ENCODE data around the gene ZFAND3. TPM values are rescaled to one million over a fixed set of nuclear protein-coding genes. Genes with fewer than 3 reads are reported as not detected.
A peak's percentile ranks its signal among the peaks of the same experiment; 100 is the strongest.

The ZFAND3 gene
- total and polyA plus RNA-seq, 7 donors = 48.5 to 166 (median 141) TPM

DNA sequence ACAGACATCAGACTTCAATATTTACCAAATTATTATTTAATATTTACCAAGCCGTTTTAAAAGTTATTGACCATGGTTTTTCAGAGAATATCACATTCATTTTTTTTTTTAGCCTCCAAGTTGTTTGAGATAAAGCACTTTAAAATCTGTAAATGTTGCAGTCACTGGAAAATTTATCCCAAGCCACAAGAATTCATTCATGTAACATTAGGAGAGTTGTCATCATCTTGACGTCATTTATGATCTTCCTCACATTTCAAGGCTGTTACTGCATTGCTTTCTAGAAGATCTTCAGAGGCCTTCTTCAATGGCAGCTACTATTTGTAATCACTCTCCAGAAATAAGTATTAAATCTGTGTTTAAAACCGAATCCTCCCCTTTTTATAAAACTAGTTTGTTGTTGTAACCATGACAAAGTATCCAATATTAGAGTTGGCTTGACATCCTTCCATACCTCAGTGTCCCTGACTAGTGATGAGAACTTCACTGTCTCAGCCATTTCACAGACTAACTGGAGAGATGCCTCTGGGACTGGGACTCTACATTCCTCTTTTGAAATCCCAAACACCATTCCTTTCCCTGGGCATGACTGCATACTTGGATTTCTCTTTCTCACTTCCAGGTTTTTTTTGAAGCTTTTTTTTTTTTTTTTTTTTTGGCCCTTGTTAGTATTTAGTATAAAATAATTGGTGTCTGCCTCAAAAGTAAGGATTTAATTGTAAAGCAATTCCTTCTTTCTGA is 100.1 kb downstream of the ZFAND3 start:
- H3K4me1 ChIP-seq = peaks cover 50% of the 10 kb centered on the region
- DNase-seq (no peak), ATAC-seq (no peak)
- TF ChIP-seq, protein P1, sequence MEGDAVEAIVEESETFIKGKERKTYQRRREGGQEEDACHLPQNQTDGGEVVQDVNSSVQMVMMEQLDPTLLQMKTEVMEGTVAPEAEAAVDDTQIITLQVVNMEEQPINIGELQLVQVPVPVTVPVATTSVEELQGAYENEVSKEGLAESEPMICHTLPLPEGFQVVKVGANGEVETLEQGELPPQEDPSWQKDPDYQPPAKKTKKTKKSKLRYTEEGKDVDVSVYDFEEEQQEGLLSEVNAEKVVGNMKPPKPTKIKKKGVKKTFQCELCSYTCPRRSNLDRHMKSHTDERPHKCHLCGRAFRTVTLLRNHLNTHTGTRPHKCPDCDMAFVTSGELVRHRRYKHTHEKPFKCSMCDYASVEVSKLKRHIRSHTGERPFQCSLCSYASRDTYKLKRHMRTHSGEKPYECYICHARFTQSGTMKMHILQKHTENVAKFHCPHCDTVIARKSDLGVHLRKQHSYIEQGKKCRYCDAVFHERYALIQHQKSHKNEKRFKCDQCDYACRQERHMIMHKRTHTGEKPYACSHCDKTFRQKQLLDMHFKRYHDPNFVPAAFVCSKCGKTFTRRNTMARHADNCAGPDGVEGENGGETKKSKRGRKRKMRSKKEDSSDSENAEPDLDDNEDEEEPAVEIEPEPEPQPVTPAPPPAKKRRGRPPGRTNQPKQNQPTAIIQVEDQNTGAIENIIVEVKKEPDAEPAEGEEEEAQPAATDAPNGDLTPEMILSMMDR (IDR thresholded peaks at IDR 0.05) = no peak
- intact Hi-C loops (cut with DNase I) = no loop called here
- H3K4me3 ChIP-seq = no peak overlapping the region
- H3K27ac ChIP-seq = no peak overlapping the region
- no peaks in the 10 kb centered on the region for H3K9me3 ChIP-seq
- WGBS, 3 donors = 52 to 70% (median 53%) methylated on average over 3 of the region's 3 CpGs
- no peaks in the 10 kb centered on the region for H3K27me3 ChIP-seq (ENCODE audit: insufficient read depth in 3 of 3, low read length in 2 of 3)
- no peaks in the 10 kb centered on the region for H3K36me3 ChIP-seq (ENCODE audit: insufficient read depth in 1 of 2, low read depth in 1 of 2)

DNA sequence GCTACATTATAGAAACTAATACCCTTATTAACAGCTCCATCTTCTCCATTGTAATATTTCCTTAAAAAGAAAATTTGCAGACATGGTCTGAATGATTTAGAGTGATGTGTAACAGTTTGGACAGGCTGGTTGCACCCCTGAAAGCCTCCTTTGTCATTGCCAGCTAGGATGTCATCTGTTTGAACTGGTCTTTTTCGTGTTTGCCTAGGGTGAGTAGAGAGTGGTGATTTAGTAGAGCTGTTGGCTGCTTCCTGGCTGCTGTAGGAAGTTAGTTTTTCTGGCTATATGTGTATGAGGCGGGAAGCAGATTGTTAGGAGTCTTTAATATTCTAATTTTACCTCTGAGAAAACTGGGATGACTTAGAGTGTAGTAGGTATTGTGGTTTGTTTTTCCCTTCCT is 101.1 kb downstream of the ZFAND3 start:
- DNase-seq (no peak), ATAC-seq (peak in 1 of 4 donors; percentile 15)
- Histone ChIP-seq H3K4me1 (peaks cover 39% of the 10 kb centered on the region), H3K36me3 (ENCODE audit: insufficient read depth in 1 of 2, low read depth in 1 of 2) (no peaks in the 10 kb centered on the region), H3K4me3 (no peak overlapping the region), H3K27me3 (ENCODE audit: insufficient read depth in 3 of 3, low read length in 2 of 3) (no peaks in the 10 kb centered on the region), H3K27ac (no peak overlapping the region), H3K9me3 (no peaks in the 10 kb centered on the region)
- WGBS, 3 donors = 62 to 64% (median 64%) methylated on average over 2 of the region's 2 CpGs
- TF ChIP-seq, protein P1 (IDR thresholded peaks at IDR 0.05) = no peak
- intact Hi-C loops (cut with DNase I) = no loop called here

DNA sequence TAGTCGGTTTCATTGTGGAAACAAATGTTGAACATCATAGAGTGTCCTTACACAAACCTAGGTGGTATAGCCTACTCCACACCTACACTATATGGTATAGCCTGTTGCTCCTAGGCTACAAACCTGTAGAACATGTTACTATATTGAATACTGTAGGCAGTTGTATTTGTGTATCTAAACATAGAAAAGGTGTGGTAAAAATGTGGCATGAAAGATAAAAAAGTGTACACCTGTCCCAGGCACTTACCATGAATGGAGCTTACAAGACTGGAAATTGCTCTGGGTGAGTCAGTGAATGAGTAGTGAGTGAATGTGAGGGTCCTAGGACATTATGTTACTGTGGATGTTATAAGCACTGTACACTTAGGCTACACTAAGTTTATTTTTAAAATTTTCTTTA is 103.0 kb downstream of the ZFAND3 start:
- Histone ChIP-seq H3K36me3 (ENCODE audit: insufficient read depth in 1 of 2, low read depth in 1 of 2) (no peaks in the 10 kb centered on the region), H3K27me3 (ENCODE audit: insufficient read depth in 3 of 3, low read length in 2 of 3) (no peaks in the 10 kb centered on the region), H3K9me3 (no peaks in the 10 kb centered on the region), H3K27ac (no peak overlapping the region), H3K4me1 (peaks cover 48% of the 10 kb centered on the region), H3K4me3 (no peak overlapping the region)
- ATAC-seq (no peak), DNase-seq (no peak)
- TF ChIP-seq, protein P1 (IDR thresholded peaks at IDR 0.05) = no peak
- intact Hi-C loops (cut with DNase I) = no loop called here
- WGBS, 3 donors = 86 to 97% (median 94%) methylated on average over 1 of the region's 1 CpG

DNA sequence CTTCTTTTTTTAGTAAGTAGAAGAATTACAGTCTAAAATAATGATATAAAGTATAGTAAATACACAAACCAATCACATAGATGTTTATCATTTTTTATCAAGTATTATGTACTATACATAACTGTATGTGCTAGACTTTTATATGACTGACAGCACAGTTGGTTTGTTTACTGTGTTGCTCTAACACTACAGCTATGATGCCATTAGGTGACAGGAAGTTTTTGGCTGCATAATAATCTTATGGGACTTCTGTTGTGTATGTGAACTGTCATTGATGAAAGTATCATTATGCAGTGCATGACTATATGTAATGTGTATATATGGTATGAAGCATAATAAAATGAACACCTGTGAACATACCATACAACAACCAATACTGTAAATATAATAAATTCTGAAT is 104.0 kb downstream of the ZFAND3 start:
- H3K4me1 ChIP-seq = peaks cover 57% of the 10 kb centered on the region
- intact Hi-C loops (cut with DNase I) = no loop called here

More for the DNA sequence above, 104.0 kb downstream of the ZFAND3 start:
- DNase-seq (no peak), ATAC-seq (no peak)
- H3K4me3 ChIP-seq = no peak overlapping the region
- TF ChIP-seq, protein P1 (IDR thresholded peaks at IDR 0.05) = no peak
- H3K27me3 ChIP-seq (ENCODE audit: insufficient read depth in 3 of 3, low read length in 2 of 3) = no peaks in the 10 kb centered on the region
- H3K36me3 ChIP-seq (ENCODE audit: insufficient read depth in 1 of 2, low read depth in 1 of 2) = no peaks in the 10 kb centered on the region
- no peak overlapping the region for H3K27ac ChIP-seq
- no peaks in the 10 kb centered on the region for H3K9me3 ChIP-seq
